Stomach (tissue), 9 donors: ENCODE results near the gene HNRNPA1. TPM values are rescaled to one million over a fixed set of nuclear protein-coding genes. Genes with fewer than 3 reads are reported as not detected.

ENCODE experiments used
- DNase-seq, 2 donors: peaks; one replicate each; pipeline versions ENCODE4 v3.0.0 to v3.0.0-alpha.2; 2013 to 2019
- H3K27ac ChIP-seq, 5 donors: fragments of 200-600 bp in 4 of 5; sonication (generic) in 4 of 5; one replicate each; pipeline ENCODE4 v1.5.1; 2013 to 2019; ENCODE audit warnings: mild to moderate bottlenecking in 1 of 5, moderate library complexity in 1 of 5
- H3K27me3 ChIP-seq, 3 donors: fragments of 200-600 bp; sonication (generic); one replicate each; pipeline ENCODE4 v1.5.1; 2017 to 2019; ENCODE audit warnings: mixed run types in 1 of 3
- H3K36me3 ChIP-seq, 4 donors: fragments of 200-600 bp; sonication (generic); 1 replicate in 3 of 4; 2 replicates in 1 of 4; pipeline ENCODE4 v1.5.1; 2016 to 2019
- H3K4me1 ChIP-seq, 4 donors: fragments of 200-600 bp; sonication (generic); one replicate each; pipeline ENCODE4 v1.5.1; 2016 to 2019
- H3K4me3 ChIP-seq, 4 donors: fragments of 200-600 bp; sonication (generic) in 3 of 4; one replicate each; pipeline ENCODE4 v1.5.1; 2016 to 2019; ENCODE audit warnings: mild to moderate bottlenecking in 1 of 4
- H3K9me3 ChIP-seq, 4 donors: fragments of 200-600 bp; sonication (generic); one replicate each; pipeline ENCODE4 v1.5.1; 2016 to 2019
- CTCF ChIP-seq, 7 experiments: fragments of 450-650 bp in 4 of 7; fragments of 200-600 bp in 3 of 7; sonication (generic) in 3 of 7; IDR thresholded peaks; one replicate each; pipeline ENCODE4 v1.5.1; 2016 to 2019; ENCODE audit warnings: antibody characterized with exemption in 7 of 7, control low read depth in 2 of 7, mild to moderate bottlenecking in 1 of 7
- EP300 ChIP-seq: sonication (generic); formaldehyde crosslinking; IDR thresholded peaks from one replicate; pipeline ENCODE4 v1.6.1; 2017; ENCODE audit warnings: antibody characterized with exemption
- POLR2A ChIP-seq, 4 donors: fragments of 450-650 bp; IDR thresholded peaks; one replicate each; pipeline ENCODE4 v1.6.1; 2016; ENCODE audit warnings: antibody characterized with exemption in 4 of 4, control low read depth in 2 of 4, mild to moderate bottlenecking in 1 of 4, moderate library complexity in 1 of 4
- POLR2AphosphoS5 ChIP-seq, 3 donors: sonication (generic); formaldehyde crosslinking; IDR thresholded peaks; one replicate each; pipeline ENCODE4 v1.6.1; 2016; ENCODE audit warnings: antibody characterized with exemption in 3 of 3
- WGBS, 5 donors: extraction: QIAGEN DNeasy Blood & Tissue Kit in 3 of 5; methylation state at CpG; one replicate each; pipeline versions ENCODE4 v1.1.5 to v1.1.7; 2013 to 2018; 5-methylcytosine and 5-hydroxymethylcytosine counted together
- intact Hi-C: fragments of 100-400 bp; cut with DNase I; formaldehyde crosslinking; loops from one replicate; pipeline ENCODE4 v1.15.1; 2023; ENCODE audit warnings: low total_unique reads
- polyA plus RNA-seq, 3 donors: library from polyadenylated mRNA; stranded (reverse); fragments of 200-250 nt; gene quantifications; one replicate each; pipeline ENCODE4 v1.2.3, GENCODE V29; 2013
- total RNA-seq, 5 donors: library from RNA; depleted of rRNA; stranded (reverse); fragments of >200 nt; gene quantifications; one replicate each; pipeline versions ENCODE4 v1.1.0 to v1.2.3, GENCODE V29; 2014 to 2016
- donor health status: healthy with polysubstance abuse.
- donor health status: Bipolar disorder and iron deficiency.
- donor health status: healthy.

Gene HNRNPA1
- total and polyA plus RNA-seq, 8 donors = 211 to 1,103 (median 623) TPM

GRCh38 chr12:54251667-54252284 lies 28.8 kb upstream of the HNRNPA1 start:
- no peaks in the 10 kb centered on the region for H3K9me3 ChIP-seq
- peak in 1 of 2 donors; percentile 70 for DNase-seq
- H3K4me3 ChIP-seq = no peak overlapping the region
- no peaks in the 10 kb centered on the region for H3K27me3 ChIP-seq
- TF ChIP-seq POLR2AphosphoS5 (IDR thresholded peaks at IDR 0.05) (no peak), CTCF (IDR thresholded peaks at IDR 0.05) (peak in 5 of 7 experiments; percentile 36 to 68 (median 53)), POLR2A (IDR thresholded peaks at IDR 0.05) (no peak)
- H3K36me3 ChIP-seq = peaks cover 9 to 77% (median 55%) of the 10 kb centered on the region in 4 donors
- intact Hi-C loops = no loop called here
- H3K4me1 ChIP-seq = peaks cover 0 to 12% (median 0%) of the 10 kb centered on the region in 4 donors
- H3K27ac ChIP-seq = no peak overlapping the region
- 90 to 96% (median 95%) methylated on average over 1 of the region's 1 CpG for WGBS, 5 donors

DNA sequence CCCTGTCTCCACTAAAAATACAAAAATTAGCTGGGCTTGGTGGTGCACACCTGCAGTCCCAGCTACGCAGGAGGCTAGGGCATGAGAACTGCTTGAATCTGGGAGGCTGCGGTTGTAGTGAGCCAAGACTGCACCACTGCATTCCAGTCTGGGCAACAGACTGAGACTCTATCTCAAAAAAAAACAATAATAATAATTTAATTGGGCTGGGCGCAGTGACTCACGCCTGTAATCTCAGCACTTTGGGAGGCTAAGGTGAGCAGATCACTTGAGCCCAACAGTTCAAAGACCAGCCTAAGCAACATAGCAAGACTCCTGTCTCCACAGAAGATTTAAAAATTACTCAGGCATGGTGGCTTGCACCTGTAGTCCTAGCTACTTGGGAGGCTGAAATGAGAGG lies 27.3 kb upstream of the HNRNPA1 start:
- TF ChIP-seq CTCF (IDR thresholded peaks at IDR 0.05) (no peak), EP300 (no peak), POLR2A (IDR thresholded peaks at IDR 0.05) (no peak), POLR2AphosphoS5 (IDR thresholded peaks at IDR 0.05) (no peak)

GRCh38 chr12:54257332-54257731 lies 23.2 kb upstream of the HNRNPA1 start:
- TF ChIP-seq POLR2AphosphoS5 (IDR thresholded peaks at IDR 0.05) (no peak), POLR2A (IDR thresholded peaks at IDR 0.05) (no peak), CTCF (IDR thresholded peaks at IDR 0.05) (no peak), EP300 (no peak)
- intact Hi-C loops = no loop called here
- H3K4me1 ChIP-seq = peaks cover 18 to 46% (median 32%) of the 10 kb centered on the region in 4 donors
- peak overlapping the region in 2 of 5 donors; percentile 78 to 83 for H3K27ac ChIP-seq
- WGBS, 5 donors = 89 to 95% (median 90%) methylated on average over 8 of the region's 8 CpGs
- H3K27me3 ChIP-seq = no peaks in the 10 kb centered on the region
- H3K9me3 ChIP-seq = no peaks in the 10 kb centered on the region
- no peak overlapping the region for H3K4me3 ChIP-seq
- DNase-seq = no peak
- peaks cover 17 to 51% (median 34%) of the 10 kb centered on the region in 4 donors for H3K36me3 ChIP-seq

More for the DNA sequence above, 27.3 kb upstream of the HNRNPA1 start:
- Histone ChIP-seq H3K27me3 (no peaks in the 10 kb centered on the region), H3K4me1 (peaks cover 0 to 14% (median 2%) of the 10 kb centered on the region in 4 donors), H3K4me3 (no peak overlapping the region), H3K36me3 (peaks cover 17 to 80% (median 57%) of the 10 kb centered on the region in 4 donors), H3K9me3 (no peaks in the 10 kb centered on the region), H3K27ac (no peak overlapping the region)
- 79 to 92% (median 91%) methylated on average over 4 of the region's 4 CpGs for WGBS, 5 donors
- DNase-seq = no peak
- intact Hi-C loops = no loop called here

DNA sequence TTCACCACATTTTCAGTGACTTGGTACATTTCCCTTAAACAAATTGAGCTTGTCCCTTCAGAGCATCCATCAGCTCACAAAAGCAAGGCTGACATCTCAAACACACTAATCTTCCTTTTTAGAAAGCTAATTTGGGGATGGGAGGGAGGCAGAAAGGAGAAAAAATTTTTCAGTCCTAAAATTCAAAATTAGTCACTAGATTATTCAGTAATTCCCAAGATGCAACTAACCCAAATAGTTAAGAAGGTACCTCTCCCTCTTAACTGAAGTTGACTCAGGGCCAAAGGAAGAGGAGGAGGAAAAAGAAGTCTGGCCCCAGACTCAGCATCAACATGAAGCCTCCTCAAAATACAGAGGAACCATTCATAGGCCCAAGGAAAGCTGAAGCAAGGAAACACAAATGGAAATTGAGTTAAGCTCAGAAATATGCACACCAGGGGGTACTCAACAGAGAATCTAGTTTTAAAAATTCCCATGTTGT lies 22.3 kb upstream of the HNRNPA1 start:
- DNase-seq = peak in 1 of 2 donors; percentile 35
- TF ChIP-seq POLR2A (IDR thresholded peaks at IDR 0.05) (no peak), POLR2AphosphoS5 (IDR thresholded peaks at IDR 0.05) (no peak), EP300 (no peak), CTCF (IDR thresholded peaks at IDR 0.05) (no peak)
- no peaks in the 10 kb centered on the region for H3K27me3 ChIP-seq
- no peak overlapping the region for H3K4me3 ChIP-seq
- intact Hi-C loops = no loop called here
- H3K4me1 ChIP-seq = peaks cover 18 to 52% (median 38%) of the 10 kb centered on the region in 4 donors
- H3K9me3 ChIP-seq = no peaks in the 10 kb centered on the region
- H3K36me3 ChIP-seq = peaks cover 17 to 42% (median 32%) of the 10 kb centered on the region in 4 donors
- peak overlapping the region in 4 of 5 donors; percentile 73 to 83 (median 78) for H3K27ac ChIP-seq
